ENCODE measurements around the gene ING5. TPM values are rescaled to one million over a fixed set of nuclear protein-coding genes. Genes with fewer than 3 reads are reported as not detected.

Gene ING5
- total RNA-seq, 3 donors from 2014 or later = 24.6 to 52.3 (median 35.1) TPM

DNA sequence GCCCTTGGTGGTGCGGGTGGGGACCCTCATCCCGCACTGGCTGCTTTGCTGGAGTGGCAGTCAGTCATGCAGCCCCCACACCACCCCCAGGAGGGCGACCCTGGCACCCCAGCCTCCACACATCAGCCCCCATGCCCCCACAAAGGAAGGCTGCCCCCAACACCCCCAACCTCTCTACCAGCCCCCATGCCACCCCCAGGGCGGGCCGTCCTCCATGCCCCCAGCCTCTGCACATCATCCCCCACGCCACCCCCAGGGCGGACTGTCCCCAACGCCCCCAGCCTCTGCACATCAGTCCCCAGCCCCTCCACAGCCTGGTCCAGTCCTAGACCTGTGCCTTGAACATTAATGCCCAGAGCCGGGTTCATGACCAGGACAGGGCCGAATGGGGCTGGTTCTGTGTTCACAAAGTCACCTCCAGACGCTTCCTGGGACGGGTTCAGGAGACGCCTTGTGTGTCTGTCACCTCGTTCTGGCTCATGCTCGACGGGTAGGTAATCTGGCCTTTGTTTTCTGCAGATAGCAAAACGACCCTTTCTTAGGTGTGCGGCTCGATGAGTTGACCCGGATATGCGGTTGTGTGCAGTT is 50.9 kb downstream of the ING5 start:
- no peaks in the 10 kb centered on the region for H3K36me3 ChIP-seq (ENCODE audit: low read depth)
- ATAC-seq (no peak), DNase-seq (peak in 1 of 3 donors; percentile 43)
- intact Hi-C loops (cut with DNase I, micrococcal nuclease) = no loop called here
- H3K4me1 ChIP-seq (ENCODE audit: low read depth) = no peaks in the 10 kb centered on the region
- TF ChIP-seq CTCF (IDR thresholded peaks at IDR 0.05) = no peak
- H3K9me3 ChIP-seq = no peaks in the 10 kb centered on the region
- no peak overlapping the region for H3K4me3 ChIP-seq

GRCh38 chr2:241753493-241753892 is 51.7 kb downstream of the ING5 start:
- TF ChIP-seq CTCF (IDR thresholded peaks at IDR 0.05) = no peak
- H3K36me3 ChIP-seq (ENCODE audit: low read depth) = no peaks in the 10 kb centered on the region
- no peaks in the 10 kb centered on the region for H3K9me3 ChIP-seq
- peak in 1 of 3 donors; percentile 37 for DNase-seq
- no peak overlapping the region for H3K4me3 ChIP-seq
- intact Hi-C loops (cut with DNase I, micrococcal nuclease) = no loop called here
- ATAC-seq = no peak
- no peaks in the 10 kb centered on the region for H3K4me1 ChIP-seq (ENCODE audit: low read depth)

DNA sequence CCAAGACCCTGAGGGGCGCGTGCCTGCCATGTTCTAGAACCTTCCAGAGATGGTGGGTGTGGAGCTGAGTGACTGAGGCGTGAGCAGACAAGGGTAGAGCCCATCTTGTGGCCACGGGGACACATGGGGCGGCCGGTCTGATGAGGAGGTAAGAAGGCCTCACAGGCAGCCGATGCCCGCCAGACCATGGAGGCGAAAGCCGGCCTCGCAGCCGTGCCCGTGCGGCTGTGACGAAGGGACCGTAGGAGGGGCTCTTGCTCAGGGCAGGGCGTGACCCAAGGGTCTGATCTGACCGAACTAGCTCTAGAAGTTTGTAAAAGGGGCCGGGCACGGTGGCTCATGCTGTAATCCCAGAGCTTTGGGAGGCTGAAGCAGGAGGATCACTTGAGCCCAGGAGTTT is 52.2 kb downstream of the ING5 start:
- TF ChIP-seq CTCF (IDR thresholded peaks at IDR 0.05) = no peak
- DNase-seq = peak in 1 of 3 donors; percentile 33
- intact Hi-C loops (cut with DNase I, micrococcal nuclease) = no loop called here
- no peaks in the 10 kb centered on the region for H3K36me3 ChIP-seq (ENCODE audit: low read depth)
- ATAC-seq = no peak
- H3K9me3 ChIP-seq = no peaks in the 10 kb centered on the region
- no peak overlapping the region for H3K4me3 ChIP-seq
- no peaks in the 10 kb centered on the region for H3K4me1 ChIP-seq (ENCODE audit: low read depth)

DNA sequence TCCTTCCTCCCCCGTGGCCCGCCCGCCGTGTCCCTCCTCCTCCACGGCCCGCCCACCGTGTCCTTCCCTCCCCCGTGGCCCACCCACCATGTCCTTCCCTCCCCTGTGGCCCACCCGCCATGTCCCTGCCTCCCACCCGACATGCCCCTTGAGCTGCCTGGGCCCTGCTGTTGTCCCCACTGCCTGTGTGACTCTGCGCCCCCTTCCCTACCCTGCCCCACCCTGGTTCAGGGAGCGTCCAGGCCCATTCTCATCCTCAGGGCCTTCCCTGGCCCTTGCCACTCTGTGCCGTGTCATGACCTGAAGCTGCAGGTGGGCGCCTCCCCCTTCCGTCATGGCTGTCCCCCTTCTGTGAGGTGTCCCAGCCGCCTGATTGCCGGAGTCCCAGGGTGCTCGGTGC is 53.3 kb downstream of the ING5 start:
- ATAC-seq (no peak), DNase-seq (peak in 1 of 3 donors; percentile 29)
- H3K4me3 ChIP-seq = no peak overlapping the region
- intact Hi-C loops (cut with DNase I, micrococcal nuclease) = no loop called here
- no peaks in the 10 kb centered on the region for H3K9me3 ChIP-seq
- no peaks in the 10 kb centered on the region for H3K4me1 ChIP-seq (ENCODE audit: low read depth)
- no peaks in the 10 kb centered on the region for H3K36me3 ChIP-seq (ENCODE audit: low read depth)
- no peak for TF ChIP-seq CTCF (IDR thresholded peaks at IDR 0.05)

GRCh38 chr2:241755777-241756176 is 53.9 kb downstream of the ING5 start:
- Histone ChIP-seq H3K36me3 (ENCODE audit: low read depth) (no peaks in the 10 kb centered on the region), H3K4me3 (no peak overlapping the region), H3K4me1 (ENCODE audit: low read depth) (no peaks in the 10 kb centered on the region), H3K9me3 (peaks cover 2% of the 10 kb centered on the region)
- intact Hi-C loops (cut with DNase I, micrococcal nuclease) = no loop called here
- TF ChIP-seq CTCF (IDR thresholded peaks at IDR 0.05) = no peak
- DNase-seq (no peak), ATAC-seq (no peak)
